ENCODE measurements around the gene SNRPD2.

Gene SNRPD2

DNA sequence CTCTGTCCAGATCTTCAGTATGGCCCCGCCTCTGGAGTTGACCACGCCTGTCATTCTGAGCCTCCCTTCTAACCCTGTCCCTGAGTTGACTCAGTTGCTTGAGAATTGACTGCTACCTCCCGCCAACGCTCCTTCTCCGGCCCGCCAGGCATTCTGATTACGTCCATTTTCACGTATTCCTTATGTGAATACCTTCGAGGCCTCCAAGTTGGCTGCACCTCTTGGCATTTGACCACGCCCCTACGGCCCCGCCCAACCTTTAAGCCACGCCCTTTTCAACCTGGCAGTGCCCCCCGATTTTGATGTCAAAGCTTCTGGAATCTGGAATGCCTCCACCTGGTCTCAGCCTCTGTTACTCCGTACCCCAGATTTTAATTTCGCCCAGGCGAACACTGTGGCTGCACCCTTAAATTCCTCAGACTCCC lies 50.9 kb downstream of the SNRPD2 start:
- Histone ChIP-seq H3K27ac (peak overlapping the region in 1 of 2 donors; percentile 81), H3K4me3 (peak overlapping the region; percentile 59)
- no peak for DNase-seq (ENCODE audit: low spot score)
- TF ChIP-seq, protein P1, sequence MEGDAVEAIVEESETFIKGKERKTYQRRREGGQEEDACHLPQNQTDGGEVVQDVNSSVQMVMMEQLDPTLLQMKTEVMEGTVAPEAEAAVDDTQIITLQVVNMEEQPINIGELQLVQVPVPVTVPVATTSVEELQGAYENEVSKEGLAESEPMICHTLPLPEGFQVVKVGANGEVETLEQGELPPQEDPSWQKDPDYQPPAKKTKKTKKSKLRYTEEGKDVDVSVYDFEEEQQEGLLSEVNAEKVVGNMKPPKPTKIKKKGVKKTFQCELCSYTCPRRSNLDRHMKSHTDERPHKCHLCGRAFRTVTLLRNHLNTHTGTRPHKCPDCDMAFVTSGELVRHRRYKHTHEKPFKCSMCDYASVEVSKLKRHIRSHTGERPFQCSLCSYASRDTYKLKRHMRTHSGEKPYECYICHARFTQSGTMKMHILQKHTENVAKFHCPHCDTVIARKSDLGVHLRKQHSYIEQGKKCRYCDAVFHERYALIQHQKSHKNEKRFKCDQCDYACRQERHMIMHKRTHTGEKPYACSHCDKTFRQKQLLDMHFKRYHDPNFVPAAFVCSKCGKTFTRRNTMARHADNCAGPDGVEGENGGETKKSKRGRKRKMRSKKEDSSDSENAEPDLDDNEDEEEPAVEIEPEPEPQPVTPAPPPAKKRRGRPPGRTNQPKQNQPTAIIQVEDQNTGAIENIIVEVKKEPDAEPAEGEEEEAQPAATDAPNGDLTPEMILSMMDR (IDR thresholded peaks at IDR 0.05): no peak

DNA sequence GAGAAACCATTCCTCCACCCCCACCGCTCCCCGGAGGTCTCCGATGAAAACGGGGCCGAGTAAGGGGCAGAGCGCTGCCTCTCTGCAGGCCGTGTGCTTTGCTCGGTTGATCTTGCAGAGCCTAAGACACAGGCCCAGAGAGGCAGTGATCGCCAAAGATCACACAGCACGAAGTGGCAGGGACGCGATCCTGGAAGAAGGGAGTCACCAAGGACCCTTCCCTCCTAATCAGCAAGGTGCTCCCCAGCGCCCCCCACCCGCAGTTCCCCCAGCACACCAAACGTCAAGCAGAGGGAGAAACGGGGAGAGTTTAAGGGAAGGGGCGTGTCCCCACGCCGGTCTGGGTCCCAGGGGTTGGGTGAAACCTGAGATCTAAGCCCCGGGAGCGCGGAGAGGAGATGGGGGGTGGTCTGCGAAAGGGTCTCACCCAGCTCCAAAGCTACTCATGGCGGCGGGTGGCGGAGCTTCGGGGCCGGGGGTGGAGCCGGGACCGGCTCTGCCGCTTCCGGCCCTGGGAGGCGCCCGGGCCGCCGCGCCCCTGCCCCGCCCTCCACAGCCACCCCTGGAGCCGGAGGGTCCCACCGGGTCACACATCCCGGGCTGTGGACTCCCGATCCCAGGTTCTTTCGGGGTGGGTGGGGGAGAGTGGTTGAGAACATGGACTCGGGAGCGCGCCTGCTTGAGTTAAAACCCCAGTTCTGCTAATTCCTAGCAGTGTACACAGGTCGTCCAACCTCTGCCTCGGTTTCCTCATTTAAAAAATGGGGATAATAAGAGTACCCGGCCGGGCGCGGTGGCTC lies 52.6 kb downstream of the SNRPD2 start, which contains the start of gene EML2:
TSS of gene EML2 (minus strand) at position 468 of the 800 bp plus-strand sequence. CDS start at position 447, 21 bp downstream.
- TF ChIP-seq, protein P1 (IDR thresholded peaks at IDR 0.05): no peak
- Histone ChIP-seq H3K27ac (peak within 1 kb of the TSS; percentile 37 to 71), H3K4me3 (peak within 1 kb of the TSS; percentile 89)
- DNase-seq (ENCODE audit: low spot score): no peak

DNA sequence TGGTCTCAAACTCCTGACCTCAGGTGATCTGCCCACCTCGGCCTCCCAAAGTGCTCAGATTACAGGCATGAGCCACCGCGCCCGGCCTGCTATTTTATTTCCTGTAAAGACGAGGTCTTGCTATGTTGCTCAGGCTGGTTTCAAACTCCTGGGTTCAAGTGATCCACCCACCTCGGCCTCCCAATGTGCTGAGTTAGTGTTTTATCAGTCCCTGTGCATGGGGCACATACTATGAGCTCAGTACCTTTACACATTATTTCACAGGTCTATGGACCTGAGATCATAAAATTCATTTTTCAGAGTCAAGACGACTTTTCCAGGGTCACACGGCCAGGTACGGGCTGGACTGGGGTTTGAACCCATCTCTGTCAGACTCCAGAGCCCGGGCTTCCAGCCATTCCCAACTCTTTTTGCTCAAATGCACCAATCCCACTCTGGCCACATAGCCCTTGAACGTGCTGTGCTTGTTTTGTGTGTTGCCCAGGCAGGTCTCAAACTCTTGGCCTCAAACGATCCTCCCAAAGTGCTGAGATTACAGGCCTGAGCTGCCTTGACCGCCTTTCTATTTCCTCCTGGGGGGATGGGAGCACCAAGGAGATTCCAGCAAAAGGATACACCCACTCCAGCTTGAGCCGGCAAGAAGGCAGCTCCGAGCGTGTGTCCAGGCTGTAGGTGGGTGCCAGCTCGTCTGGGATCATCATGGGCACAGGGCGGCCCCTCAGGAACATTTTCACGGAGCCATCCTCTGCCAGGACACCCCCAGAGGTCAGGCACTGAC lies 53.7 kb downstream of the SNRPD2 start:
- no peak for DNase-seq (ENCODE audit: low spot score)
- TF ChIP-seq, protein P1 (IDR thresholded peaks at IDR 0.05): no peak
- peak overlapping the region; percentile 89 for H3K4me3 ChIP-seq
- H3K27ac ChIP-seq: peak overlapping the region in 1 of 2 donors; percentile 37

Measured in coronary artery (tissue), 2 donors.